Occipital lobe (tissue), 2 donors: ENCODE data around the gene RHOG. TPM values are rescaled to one million over a fixed set of nuclear protein-coding genes. Genes with fewer than 3 reads are reported as not detected.

Source experiments
- small RNA-seq: library from RNA; depleted of rRNA; stranded (forward); fragments of <200 nt; gene quantifications from one replicate; pipeline ENCODE3, GENCODE V24; 2014
- total RNA-seq: library from RNA; depleted of rRNA; stranded (reverse); fragments of >200 nt; gene quantifications from one replicate; pipeline ENCODE4 v1.2.3, GENCODE V29; 2014

Gene RHOG
- total RNA-seq, 1 donor from 2014 or later = 2.0 TPM

Small RNA genes lying within 50 kb of the gene (small RNA-seq; reads per million reads assigned to genes)
- gene RNU7-50P = not detected

Other genes with a start within 250 kb of the RHOG start
- 0.62 TPM for gene ART5, start 199.0 kb downstream of the RHOG start, total RNA-seq
- 0.16 TPM for gene ART1, start 195.8 kb downstream of the RHOG start, total RNA-seq
- not detected for gene CHRNA10, start 169.6 kb downstream of the RHOG start, total RNA-seq
- 72.1 TPM for gene NUP98, start 43.4 kb downstream of the RHOG start, total RNA-seq
- 9.4 TPM for gene PGAP2, start 32.4 kb downstream of the RHOG start, total RNA-seq
- gene STIM1, start 14.7 kb upstream of the RHOG start, total RNA-seq = 12.3 TPM